Measurements from ENCODE around the gene SIX6. TPM values are rescaled to one million over a fixed set of nuclear protein-coding genes. Genes with fewer than 3 reads are reported as not detected.
A peak's percentile ranks its signal among the peaks of the same experiment; 100 is the strongest.
"Not testable (repeated sequence)": the region's sequence is repeated elsewhere in the genome, so short reads cannot be mapped to it uniquely, and the experiment has no call there.

Gene SIX6
- polyA plus RNA-seq (ENCODE audit: insufficient read length), result not detected
- long read RNA-seq, donor 1, result 0 reads
- long read RNA-seq, donor 2, result 0 reads
- long read RNA-seq, donor 3, result 0 reads
- long read RNA-seq, donor 4, result 0 reads
- long read RNA-seq, donor 5, result 0 reads
- long read RNA-seq, donor 6, result 0 reads
- long read RNA-seq, donor 7, result 0 reads
- long read RNA-seq, donor 8, result 0 reads

- no peak for DNase-seq
Measured at GRCh38 chr14:60508707-60509437, at the start of gene SIX6. Gene SIX6 (plus strand): TSS chr14:60509146. CDS start chr14:60509399, 253 bp downstream.

DNA sequence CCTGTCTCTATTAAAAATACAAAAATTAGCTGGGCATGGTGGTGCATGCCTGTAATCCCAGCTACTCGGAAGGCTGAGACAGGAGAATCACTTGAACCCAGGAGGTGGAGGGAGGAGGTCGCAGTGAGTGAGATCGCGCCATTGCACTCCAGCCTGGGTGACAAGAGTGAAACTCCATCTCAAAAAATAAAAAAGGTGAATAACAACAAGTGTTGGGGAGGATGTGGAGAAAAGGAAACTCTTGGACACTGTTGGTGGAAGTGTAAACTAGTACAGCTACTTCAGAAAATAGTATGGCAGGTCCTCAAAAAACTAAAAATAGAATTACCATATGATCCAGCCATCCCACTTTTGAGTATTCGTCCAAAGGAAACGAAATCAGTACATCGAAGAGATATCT is 28.7 kb upstream of the SIX6 start:
- not testable (repeated sequence) for DNase-seq

GRCh38 chr14:60482743-60483142 is 26.2 kb upstream of the SIX6 start:
- DNase-seq, result no peak

- DNase-seq, result no peak
Measured at GRCh38 chr14:60485057-60485597, 23.8 kb upstream of the SIX6 start.

DNA sequence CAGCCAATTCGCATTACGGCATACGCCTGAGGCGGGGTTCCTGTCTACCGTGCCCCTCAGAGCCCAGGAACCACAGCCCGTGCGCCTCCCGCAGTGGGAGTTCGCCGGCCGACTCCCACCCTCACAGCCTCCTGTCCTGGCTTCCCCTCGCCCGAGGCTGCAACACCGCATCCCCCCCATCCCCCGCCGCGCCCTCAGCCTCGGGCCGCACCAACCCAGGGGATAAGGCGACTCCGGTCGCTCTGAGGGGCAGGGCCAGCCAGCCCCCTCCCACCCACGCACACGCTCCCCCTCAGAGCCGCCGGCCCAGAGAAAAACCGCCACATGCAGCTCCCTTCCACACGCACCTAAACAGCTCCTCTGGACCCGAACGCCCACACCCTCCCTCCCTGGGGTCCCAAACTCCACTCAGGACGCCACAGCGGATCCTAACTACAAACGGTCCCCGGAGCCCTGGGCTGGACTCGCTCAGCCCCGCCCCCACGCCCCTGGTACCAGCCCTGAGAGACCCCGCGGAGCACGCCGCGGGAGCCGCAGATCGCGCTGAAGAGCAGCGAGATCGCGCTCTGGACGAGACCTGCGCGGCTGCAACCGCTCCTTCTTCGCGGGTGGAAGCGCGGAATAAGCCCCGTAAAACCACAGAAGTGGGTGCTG is 23.2 kb upstream of the SIX6 start, which contains the start of gene C14orf39:
TSS of gene C14orf39 (minus strand) at position 466 of the 654 bp plus-strand sequence. CDS start 985 bp downstream, outside the sequence.
- peak; percentile 69 for DNase-seq

DNA sequence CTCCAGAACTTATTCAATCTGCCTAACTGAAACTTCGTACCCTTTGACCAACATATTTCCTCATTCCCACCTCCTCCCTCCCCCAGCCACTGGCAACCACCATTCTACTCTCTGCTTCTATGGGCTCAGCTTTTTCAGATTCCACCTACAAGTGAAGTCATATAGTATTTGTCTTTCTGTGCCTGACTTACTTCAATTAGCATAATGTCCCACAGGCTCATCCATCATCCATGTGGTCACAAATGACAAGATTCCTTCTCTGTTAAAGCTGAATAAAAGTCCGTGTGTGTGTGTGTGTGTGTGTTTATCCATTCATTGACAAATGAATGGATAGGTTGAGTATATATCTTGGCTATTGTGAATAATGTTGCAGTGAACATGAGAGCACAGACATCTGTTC is 21.7 kb upstream of the SIX6 start:
- no peak for DNase-seq

GRCh38 chr14:60488175-60488574 is 20.8 kb upstream of the SIX6 start:
- DNase-seq, result no peak

DNA sequence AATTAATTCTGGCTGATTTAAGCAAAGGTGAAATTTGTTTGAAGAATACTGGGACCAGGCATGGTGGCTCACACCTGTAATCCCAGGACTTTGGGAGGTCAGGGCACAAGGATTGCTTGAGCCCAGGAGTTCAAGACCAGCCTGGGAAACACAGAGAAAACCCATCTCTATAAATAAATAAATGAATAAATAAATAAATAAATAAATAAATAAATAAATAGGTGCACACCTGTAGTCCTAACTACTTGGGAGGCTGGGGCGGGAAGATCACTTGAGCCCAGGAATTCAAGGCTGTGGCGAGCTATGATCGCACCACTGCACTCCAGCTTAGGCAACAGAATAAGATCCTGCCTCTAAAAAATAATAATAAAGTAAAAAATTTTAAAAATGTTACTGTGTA is 18.7 kb upstream of the SIX6 start:
- no peak for DNase-seq

- no peak for DNase-seq
Measured at GRCh38 chr14:60495946-60496345, 13.0 kb upstream of the SIX6 start.

GRCh38 chr14:60502541-60502940 is 6.4 kb upstream of the SIX6 start:
- DNase-seq, result no peak

- DNase-seq, result no peak
Measured at GRCh38 chr14:60505448-60505847, 3.5 kb upstream of the SIX6 start.

DNA sequence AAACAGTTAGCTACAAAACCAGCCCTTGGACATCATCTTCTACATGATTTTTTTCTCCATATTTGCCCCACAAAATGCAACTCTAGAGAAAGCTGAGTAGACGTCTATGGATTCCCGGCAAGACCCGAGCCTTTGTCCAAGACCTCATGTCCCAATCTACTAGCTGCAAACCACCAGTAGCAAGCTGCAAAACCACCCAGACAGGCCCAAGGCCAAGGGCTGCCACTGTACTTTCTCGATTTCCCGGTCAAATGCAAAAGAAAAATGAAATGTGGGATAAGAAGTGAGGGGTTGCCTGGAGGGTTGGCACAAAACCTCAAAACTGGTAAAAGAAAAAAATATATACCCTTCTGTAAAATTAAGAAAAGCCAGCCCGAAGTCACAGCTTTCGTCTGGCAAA is 2.9 kb upstream of the SIX6 start:
- no peak for DNase-seq

GRCh38 chr14:60506462-60506984 is 2.4 kb upstream of the SIX6 start:
- no peak for DNase-seq

DNA sequence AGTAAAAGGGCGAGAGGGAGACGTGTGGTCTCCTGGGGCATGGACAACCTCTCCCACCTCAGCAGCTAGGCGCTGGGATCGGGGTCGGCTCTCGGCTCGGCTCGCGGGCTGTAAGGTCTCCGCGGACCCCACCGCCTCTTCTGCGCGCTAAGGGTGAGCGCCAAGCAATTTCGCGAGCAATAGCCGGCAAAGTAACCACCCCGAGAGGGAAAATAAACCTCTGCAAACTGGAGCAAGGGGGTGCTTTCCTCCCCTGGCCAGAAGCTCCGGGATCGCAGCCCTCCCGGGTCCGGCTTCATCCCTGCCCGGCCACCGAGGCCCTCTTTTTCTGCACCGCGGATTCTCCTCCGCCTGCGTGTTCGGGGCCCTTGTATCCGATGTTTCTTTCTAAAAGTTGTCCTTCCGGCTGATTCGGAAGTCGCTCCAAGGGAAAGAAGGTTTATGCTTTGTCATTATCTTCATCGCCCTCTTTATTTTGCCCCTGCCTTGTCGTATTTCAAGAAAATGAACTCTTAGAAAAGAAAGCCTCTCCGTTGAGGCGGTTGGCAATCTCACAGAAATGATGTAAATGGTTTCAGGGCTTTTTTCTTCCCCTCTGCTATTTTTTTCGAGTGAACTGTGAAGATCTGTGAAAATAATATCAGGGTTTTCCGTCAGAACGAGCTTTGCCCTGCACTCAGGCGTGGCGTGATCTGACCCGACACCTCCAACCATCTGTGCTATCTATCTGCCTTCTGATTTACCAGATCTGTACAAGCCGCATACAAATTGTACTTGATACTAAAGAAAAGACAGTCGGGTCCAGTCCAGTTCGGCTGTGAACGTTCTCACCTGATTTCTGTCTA is 1.7 kb upstream of the SIX6 start:
- DNase-seq, result no peak

DNA sequence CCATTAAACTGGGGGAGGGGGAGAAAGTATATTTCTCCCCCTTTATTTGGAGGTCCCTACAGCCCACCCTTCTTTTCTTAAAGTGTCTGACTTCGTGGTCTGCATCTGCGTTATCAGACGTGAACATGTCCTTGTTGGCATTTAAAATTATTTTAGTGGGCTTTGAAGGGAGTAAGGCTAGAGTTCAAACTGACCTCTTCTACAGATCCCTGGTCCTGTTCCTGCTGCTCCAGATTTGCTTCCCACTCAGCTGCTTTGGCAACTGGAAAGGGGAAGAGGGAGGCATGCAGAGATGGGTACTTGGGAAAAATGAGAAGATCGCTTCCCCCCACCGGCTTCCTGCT is 611 bp upstream of the SIX6 start:
- no peak for DNase-seq

DNA sequence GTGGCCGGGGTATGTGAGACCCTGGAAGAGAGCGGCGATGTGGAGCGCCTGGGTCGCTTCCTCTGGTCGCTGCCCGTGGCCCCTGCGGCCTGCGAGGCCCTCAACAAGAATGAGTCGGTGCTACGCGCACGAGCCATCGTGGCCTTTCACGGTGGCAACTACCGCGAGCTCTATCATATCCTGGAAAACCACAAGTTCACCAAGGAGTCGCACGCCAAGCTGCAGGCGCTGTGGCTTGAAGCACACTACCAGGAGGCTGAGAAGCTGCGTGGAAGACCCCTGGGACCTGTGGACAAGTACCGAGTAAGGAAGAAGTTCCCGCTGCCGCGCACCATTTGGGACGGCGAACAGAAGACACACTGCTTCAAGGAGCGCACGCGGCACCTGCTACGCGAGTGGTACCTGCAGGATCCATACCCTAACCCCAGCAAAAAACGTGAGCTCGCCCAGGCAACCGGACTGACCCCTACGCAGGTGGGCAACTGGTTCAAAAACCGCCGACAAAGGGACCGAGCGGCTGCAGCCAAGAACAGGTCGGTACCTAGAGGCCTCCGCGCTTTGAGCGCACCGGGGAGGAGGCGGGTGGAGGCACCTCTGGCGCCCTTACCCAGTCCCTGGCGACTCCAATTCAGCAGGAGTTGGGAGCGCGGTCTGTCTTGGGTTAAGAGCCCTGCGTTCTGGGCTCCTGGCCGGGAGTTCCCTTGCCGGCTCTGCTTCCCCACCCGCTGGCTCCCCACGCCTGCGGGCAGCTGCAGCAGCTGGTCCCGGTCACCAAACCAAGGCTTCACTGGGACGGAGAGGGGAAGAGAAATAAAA is 700 bp downstream of the SIX6 start:
- DNase-seq, result no peak

DNA sequence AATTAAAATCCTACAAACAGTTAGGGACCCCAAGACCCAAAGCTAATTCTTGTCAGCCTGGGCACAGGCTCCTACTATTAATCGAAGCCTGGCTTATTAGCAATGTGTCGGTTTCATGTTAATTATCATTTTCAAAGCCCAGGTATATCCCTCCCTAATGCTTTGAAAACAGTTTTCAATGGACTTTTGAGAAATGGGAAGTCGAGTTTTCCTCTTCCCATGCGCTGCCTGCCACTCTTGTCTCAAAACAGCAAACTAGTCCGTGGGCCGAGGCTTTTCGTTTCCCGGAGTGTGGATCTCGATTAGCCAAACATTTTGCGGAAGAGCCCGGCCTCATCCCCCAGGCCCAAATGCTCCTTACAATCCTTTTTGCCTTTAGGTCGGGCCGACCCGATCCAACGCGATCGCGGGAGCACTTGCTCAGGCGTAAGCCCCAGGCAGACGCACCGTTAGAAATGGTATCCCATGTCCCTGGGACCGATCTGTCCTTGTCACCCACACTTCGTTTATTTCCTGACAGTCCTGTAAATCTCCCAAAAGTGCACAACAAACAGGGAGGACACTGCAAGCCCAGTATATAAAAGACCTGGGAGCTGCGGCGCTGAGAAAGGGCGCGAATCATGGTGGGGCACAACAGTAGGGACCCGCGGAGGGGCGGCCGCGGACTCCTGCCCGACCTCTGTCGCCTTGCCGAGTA is 1.5 kb downstream of the SIX6 start:
- no peak for DNase-seq

- DNase-seq, result no peak
Measured at GRCh38 chr14:60510951-60511599, 2.1 kb downstream of the SIX6 start.

GRCh38 chr14:60512126-60512525 is 3.2 kb downstream of the SIX6 start:
- DNase-seq, result no peak

Data from left kidney (tissue), 8 donors.